Measurements from ENCODE around the gene DDX3X. TPM values are rescaled to one million over a fixed set of nuclear protein-coding genes. Genes with fewer than 3 reads are reported as not detected.

Gene DDX3X
- total RNA-seq, result 143 and 144 TPM in 2 replicates

GRCh38 chrX:41333744-41334362 is at the start of gene DDX3X:
TSS of gene DDX3X (plus strand) at chrX:41334162. CDS start at chrX:41334253, 91 bp downstream.

Other genes with a start within 250 kb of the DDX3X start
- gene USP9X, start 248.7 kb upstream of the DDX3X start, total RNA-seq, result 68.2 and 73.7 TPM in 2 replicates
- gene NYX, start 113.2 kb downstream of the DDX3X start, total RNA-seq, result not detected in 2 replicates

All from tracheal epithelial cell (primary cell).